Measurements from ENCODE around the gene CLCN2. TPM values are rescaled to one million over a fixed set of nuclear protein-coding genes. Genes with fewer than 3 reads are reported as not detected.

Gene CLCN2
- total RNA-seq, 1 donor from 2014 or later, result 9.7 TPM

DNA sequence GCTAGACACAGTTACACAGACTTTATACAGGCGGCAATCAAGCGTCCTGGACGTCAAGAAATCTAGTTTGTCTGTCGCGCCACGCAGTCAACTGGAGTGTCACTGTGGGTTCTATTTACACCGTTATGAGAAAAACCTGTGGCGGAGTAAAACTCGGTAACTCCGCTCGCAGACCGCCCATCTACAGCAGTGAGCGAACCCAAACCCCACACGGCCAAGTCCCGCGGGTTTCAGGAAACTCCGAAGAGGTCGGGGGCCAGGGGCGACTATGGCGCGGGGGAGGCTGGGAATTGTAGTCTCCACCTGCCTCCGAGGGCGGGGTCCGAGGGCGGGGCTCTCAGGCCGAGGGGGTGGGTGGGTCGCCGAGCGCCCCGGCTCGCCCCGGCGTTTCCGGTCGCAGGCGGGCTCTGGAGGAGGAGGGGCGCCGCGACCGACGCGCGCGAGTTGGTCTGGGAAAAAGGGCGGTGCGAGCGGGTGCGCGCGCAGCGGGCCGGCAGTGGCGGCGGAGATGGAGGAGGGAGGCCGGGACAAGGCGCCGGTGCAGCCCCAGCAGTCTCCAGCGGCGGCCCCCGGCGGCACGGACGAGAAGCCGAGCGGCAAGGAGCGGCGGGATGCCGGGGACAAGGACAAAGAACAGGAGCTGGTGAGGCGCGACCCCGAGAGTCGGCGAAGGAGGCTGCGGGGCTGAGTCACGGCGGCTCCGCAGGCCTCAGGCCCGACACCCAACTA is 62.5 kb downstream of the CLCN2 start, which contains the start of gene PSMD2:
Gene PSMD2, plus strand, starts transcription at position 483 of the 729 bp plus-strand sequence. Its CDS starts 26 bp downstream, at position 509.
- no peaks in the 10 kb centered on the region for H3K9me3 Mint-ChIP-seq (ENCODE audit: unreplicated experiment)
- TF ChIP-seq, protein P1, sequence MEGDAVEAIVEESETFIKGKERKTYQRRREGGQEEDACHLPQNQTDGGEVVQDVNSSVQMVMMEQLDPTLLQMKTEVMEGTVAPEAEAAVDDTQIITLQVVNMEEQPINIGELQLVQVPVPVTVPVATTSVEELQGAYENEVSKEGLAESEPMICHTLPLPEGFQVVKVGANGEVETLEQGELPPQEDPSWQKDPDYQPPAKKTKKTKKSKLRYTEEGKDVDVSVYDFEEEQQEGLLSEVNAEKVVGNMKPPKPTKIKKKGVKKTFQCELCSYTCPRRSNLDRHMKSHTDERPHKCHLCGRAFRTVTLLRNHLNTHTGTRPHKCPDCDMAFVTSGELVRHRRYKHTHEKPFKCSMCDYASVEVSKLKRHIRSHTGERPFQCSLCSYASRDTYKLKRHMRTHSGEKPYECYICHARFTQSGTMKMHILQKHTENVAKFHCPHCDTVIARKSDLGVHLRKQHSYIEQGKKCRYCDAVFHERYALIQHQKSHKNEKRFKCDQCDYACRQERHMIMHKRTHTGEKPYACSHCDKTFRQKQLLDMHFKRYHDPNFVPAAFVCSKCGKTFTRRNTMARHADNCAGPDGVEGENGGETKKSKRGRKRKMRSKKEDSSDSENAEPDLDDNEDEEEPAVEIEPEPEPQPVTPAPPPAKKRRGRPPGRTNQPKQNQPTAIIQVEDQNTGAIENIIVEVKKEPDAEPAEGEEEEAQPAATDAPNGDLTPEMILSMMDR (IDR thresholded peaks at IDR 0.05), result no peak
- DNase-seq (ENCODE audit: extremely low spot score, unreplicated experiment), result peak; percentile 99
- peak within 1 kb of the TSS; percentile 85 for H3K27ac Mint-ChIP-seq (ENCODE audit: unreplicated experiment)
- H3K4me1 Mint-ChIP-seq (ENCODE audit: unreplicated experiment), result peaks cover 16% of the 10 kb centered on the region
- peaks cover 26% of the 10 kb centered on the region for H3K36me3 Mint-ChIP-seq (ENCODE audit: unreplicated experiment)
- H3K27me3 Mint-ChIP-seq (ENCODE audit: unreplicated experiment), result peaks cover 6% of the 10 kb centered on the region
- peak within 1 kb of the TSS; percentile 92 for H3K4me3 Mint-ChIP-seq (ENCODE audit: unreplicated experiment)

DNA sequence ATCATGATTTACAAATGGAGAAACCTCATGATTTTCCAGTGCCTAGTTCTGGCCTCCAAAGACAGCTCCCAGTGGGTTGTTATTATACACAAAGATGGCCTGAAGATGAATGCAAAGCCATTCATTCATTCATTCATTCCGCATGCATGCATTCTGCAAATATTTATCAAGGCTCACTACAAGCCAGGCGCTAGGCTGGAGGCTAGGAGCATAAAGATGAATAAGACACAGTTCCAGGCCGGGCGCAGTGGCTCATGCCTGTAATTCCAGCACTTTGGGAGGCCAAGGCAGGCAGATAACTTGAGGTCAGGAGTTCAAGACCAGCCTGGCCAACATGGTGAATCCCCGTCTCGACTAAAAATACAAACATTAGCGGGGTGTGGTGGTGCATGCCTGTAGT is 64.8 kb downstream of the CLCN2 start:
- Mint-ChIP-seq H3K4me1 (ENCODE audit: unreplicated experiment) (peaks cover 16% of the 10 kb centered on the region), H3K9me3 (ENCODE audit: unreplicated experiment) (no peaks in the 10 kb centered on the region), H3K4me3 (ENCODE audit: unreplicated experiment) (no peak overlapping the region), H3K27ac (ENCODE audit: unreplicated experiment) (no peak overlapping the region), H3K36me3 (ENCODE audit: unreplicated experiment) (peaks cover 10% of the 10 kb centered on the region), H3K27me3 (ENCODE audit: unreplicated experiment) (peaks cover 14% of the 10 kb centered on the region)
- TF ChIP-seq, protein P1 (IDR thresholded peaks at IDR 0.05), result no peak
- DNase-seq (ENCODE audit: extremely low spot score, unreplicated experiment), result no peak

Other genes with a start within 250 kb of the CLCN2 start
- 30.3 and 30.4 TPM in 2 replicates for gene EIF2B5, start 226.2 kb downstream of the CLCN2 start, total RNA-seq
- 110 and 121 TPM in 2 replicates for gene DVL3, start 206.2 kb downstream of the CLCN2 start, total RNA-seq
- gene AP2M1, start 186.8 kb downstream of the CLCN2 start, total RNA-seq, result 398 and 419 TPM in 2 replicates
- 60.5 and 69.5 TPM in 2 replicates for gene ABCF3, start 175.4 kb downstream of the CLCN2 start, total RNA-seq
- gene VWA5B2, start 132.0 kb downstream of the CLCN2 start, total RNA-seq, result 0.11 TPM in 1 of 2 replicates, not detected in the other
- 38.2 and 40.7 TPM in 2 replicates for gene ALG3, start 112.6 kb downstream of the CLCN2 start, total RNA-seq
- gene EEF1AKMT4, start 111.9 kb downstream of the CLCN2 start, total RNA-seq, result 3.9 and 4.5 TPM in 2 replicates
- 1.8 and 2.0 TPM in 2 replicates for gene CAMK2N2, start 100.1 kb downstream of the CLCN2 start, total RNA-seq
- not detected in 2 replicates for gene ECE2, start 85.6 kb downstream of the CLCN2 start, total RNA-seq
- gene PSMD2, start 62.4 kb downstream of the CLCN2 start, total RNA-seq, result 222 and 239 TPM in 2 replicates
- gene EIF4G1, start 47.0 kb downstream of the CLCN2 start, total RNA-seq, result 367 and 385 TPM in 2 replicates
- gene FAM131A, start 24.0 kb downstream of the CLCN2 start, total RNA-seq, result 10.1 and 11.3 TPM in 2 replicates
- 56.4 and 57.7 TPM in 2 replicates for gene POLR2H, start 105 bp upstream of the CLCN2 start, total RNA-seq
- gene THPO, start 16.6 kb upstream of the CLCN2 start, total RNA-seq, result not detected in 2 replicates
- gene CHRD, start 18.4 kb upstream of the CLCN2 start, total RNA-seq, result 2.7 and 4.4 TPM in 2 replicates
- gene EPHB3, start 200.2 kb upstream of the CLCN2 start, total RNA-seq, result 10.6 and 11.4 TPM in 2 replicates

Measured in osteocyte (in vitro differentiated cells).